KMS-11 (cell line): Measurements from ENCODE around the gene DNASE2.

ENCODE experiments used
- H2AFZ ChIP-seq: fragments of 200-600 bp; sonication (generic); 2 replicates; pipeline ENCODE4 v1.6.1; 2016; ENCODE audit warnings: antibody characterized with exemption, mixed run types, low read depth
- H3K27ac ChIP-seq: fragments of 200-600 bp; sonication (generic); 2 replicates; pipeline ENCODE4 v1.6.1; 2016; ENCODE audit warnings: mild to moderate bottlenecking, mixed run types
- H3K27me3 ChIP-seq: fragments of 200-600 bp; sonication (generic); 2 replicates; pipeline ENCODE4 v1.6.1; 2017; ENCODE audit warnings: mild to moderate bottlenecking, low read depth, mixed run types, moderate library complexity; ENCODE audit not compliant: insufficient read depth
- H3K36me3 ChIP-seq: fragments of 200-600 bp; sonication (generic); 2 replicates; pipeline ENCODE4 v1.6.1; 2017; ENCODE audit warnings: mild to moderate bottlenecking, mixed run types; ENCODE audit not compliant: insufficient read depth
- H3K4me1 ChIP-seq: fragments of 200-600 bp; sonication (generic); 2 replicates; pipeline ENCODE4 v1.6.1; 2016; ENCODE audit warnings: mild to moderate bottlenecking, low read depth, mixed run types; ENCODE audit not compliant: poor library complexity, severe bottlenecking
- H3K4me2 ChIP-seq: fragments of 200-600 bp; sonication (generic); 2 replicates; pipeline ENCODE4 v1.7.0; 2016; ENCODE audit warnings: mild to moderate bottlenecking, mixed run types
- H3K4me3 ChIP-seq: fragments of 200-600 bp; sonication (generic); IDR thresholded peaks from 2 replicates; pipeline ENCODE4 v1.6.1; 2017; ENCODE audit warnings: low read depth, low read length, mixed read lengths; ENCODE audit not compliant: insufficient read depth
- H3K79me2 ChIP-seq: fragments of 200-600 bp; sonication (generic); 2 replicates; pipeline ENCODE4 v1.6.1; 2016; ENCODE audit warnings: low read depth, mixed run types; ENCODE audit not compliant: insufficient read depth
- H3K9ac ChIP-seq: fragments of 200-600 bp; sonication (generic); 2 replicates; pipeline ENCODE4 v1.6.1; 2016; ENCODE audit warnings: mild to moderate bottlenecking, mixed run types
- H4K20me1 ChIP-seq: fragments of 200-600 bp; sonication (generic); 2 replicates; pipeline ENCODE4 v1.6.1; 2016; ENCODE audit warnings: mild to moderate bottlenecking, mixed run types; ENCODE audit not compliant: insufficient read depth
- CTCF ChIP-seq: fragments of 200-600 bp; sonication (generic); conservative IDR thresholded peaks from 2 replicates; pipeline ENCODE4 v1.6.1; 2017; ENCODE audit warnings: low read depth, mild to moderate bottlenecking, antibody characterized with exemption, low read length, moderate library complexity, mixed read lengths

DNASE2 gene

GRCh38 chr19:12833738-12834565 is 47.3 kb downstream of the DNASE2 start:
- Histone ChIP-seq H3K4me1 (peaks cover 15% of the 10 kb centered on the region), H3K27ac (no peak overlapping the region), H3K36me3 (no peaks in the 10 kb centered on the region), H3K4me2 (peak overlapping the region; percentile 76), H3K27me3 (peaks cover 58% of the 10 kb centered on the region), H4K20me1 (no peaks in the 10 kb centered on the region), H2AFZ (peak overlapping the region; percentile 57), H3K4me3 (no peak overlapping the region), H3K9ac (no peak overlapping the region), H3K79me2 (no peaks in the 10 kb centered on the region)
- TF ChIP-seq CTCF: no peak

GRCh38 chr19:12833418-12833737 is 47.9 kb downstream of the DNASE2 start:
- peaks cover 63% of the 10 kb centered on the region for H3K27me3 ChIP-seq
- no peaks in the 10 kb centered on the region for H4K20me1 ChIP-seq
- no peak overlapping the region for H3K9ac ChIP-seq
- peaks cover 15% of the 10 kb centered on the region for H3K4me1 ChIP-seq
- no peak overlapping the region for H2AFZ ChIP-seq
- H3K27ac ChIP-seq: no peak overlapping the region
- TF ChIP-seq CTCF: no peak
- peak overlapping the region; percentile 29; the same call in 1 of the 2 replicates for H3K4me2 ChIP-seq
- H3K36me3 ChIP-seq: no peaks in the 10 kb centered on the region
- H3K79me2 ChIP-seq: no peaks in the 10 kb centered on the region
- H3K4me3 ChIP-seq: no peak overlapping the region

GRCh38 chr19:12828494-12828893 is 52.8 kb downstream of the DNASE2 start:
- H3K9ac ChIP-seq: no peak overlapping the region
- H3K4me2 ChIP-seq: no peak overlapping the region
- H3K79me2 ChIP-seq: no peaks in the 10 kb centered on the region
- H3K36me3 ChIP-seq: no peaks in the 10 kb centered on the region
- H3K27ac ChIP-seq: no peak overlapping the region
- H4K20me1 ChIP-seq: no peaks in the 10 kb centered on the region
- H3K4me1 ChIP-seq: peaks cover 10% of the 10 kb centered on the region
- H3K4me3 ChIP-seq: no peak overlapping the region
- no peak overlapping the region for H2AFZ ChIP-seq
- no peak for TF ChIP-seq CTCF
- peaks cover 32% of the 10 kb centered on the region for H3K27me3 ChIP-seq

GRCh38 chr19:12825254-12826131 is 55.8 kb downstream of the DNASE2 start:
- no peak overlapping the region for H3K4me2 ChIP-seq
- no peak overlapping the region for H3K4me3 ChIP-seq
- H3K9ac ChIP-seq: no peak overlapping the region
- H4K20me1 ChIP-seq: no peaks in the 10 kb centered on the region
- peaks cover 26% of the 10 kb centered on the region for H3K27me3 ChIP-seq
- H3K79me2 ChIP-seq: no peaks in the 10 kb centered on the region
- peak; percentile 42 for TF ChIP-seq CTCF
- no peaks in the 10 kb centered on the region for H3K4me1 ChIP-seq
- H3K36me3 ChIP-seq: no peaks in the 10 kb centered on the region
- H3K27ac ChIP-seq: no peak overlapping the region
- no peak overlapping the region for H2AFZ ChIP-seq
